ENCODE measurements around the gene C18orf63.

The C18orf63 gene

GRCh38 chr18:74400813-74401212, 85.2 kb downstream of the C18orf63 start:
- in situ Hi-C loops (cut with HindIII; ENCODE audit: low sequenced_read_pairs): no loop called here

GRCh38 chr18:74402806-74403433, 87.3 kb downstream of the C18orf63 start:
- in situ Hi-C loops (cut with HindIII; ENCODE audit: low sequenced_read_pairs): no loop called here

GRCh38 chr18:74407888-74408287, 92.2 kb downstream of the C18orf63 start:
- in situ Hi-C loops (cut with HindIII; ENCODE audit: low sequenced_read_pairs): no loop called here

All from DLD1 (cell line).